Placental epithelial cell (primary cell): ENCODE measurements around the gene ORC2. TPM values are rescaled to one million over a fixed set of nuclear protein-coding genes. Genes with fewer than 3 reads are reported as not detected.

ENCODE experiments used
- small RNA-seq: library from RNA; depleted of rRNA; stranded (forward); fragments of <200 nt; gene quantifications from one replicate; pipeline ENCODE3, GENCODE V24; 2012
- total RNA-seq: library from RNA; depleted of rRNA; stranded (reverse); fragments of >200 nt; gene quantifications from 2 replicates; pipeline ENCODE4 v1.2.3, GENCODE V29; 2012

Gene ORC2
- 12.2 and 15.2 TPM in 2 replicates for total RNA-seq

DNA sequence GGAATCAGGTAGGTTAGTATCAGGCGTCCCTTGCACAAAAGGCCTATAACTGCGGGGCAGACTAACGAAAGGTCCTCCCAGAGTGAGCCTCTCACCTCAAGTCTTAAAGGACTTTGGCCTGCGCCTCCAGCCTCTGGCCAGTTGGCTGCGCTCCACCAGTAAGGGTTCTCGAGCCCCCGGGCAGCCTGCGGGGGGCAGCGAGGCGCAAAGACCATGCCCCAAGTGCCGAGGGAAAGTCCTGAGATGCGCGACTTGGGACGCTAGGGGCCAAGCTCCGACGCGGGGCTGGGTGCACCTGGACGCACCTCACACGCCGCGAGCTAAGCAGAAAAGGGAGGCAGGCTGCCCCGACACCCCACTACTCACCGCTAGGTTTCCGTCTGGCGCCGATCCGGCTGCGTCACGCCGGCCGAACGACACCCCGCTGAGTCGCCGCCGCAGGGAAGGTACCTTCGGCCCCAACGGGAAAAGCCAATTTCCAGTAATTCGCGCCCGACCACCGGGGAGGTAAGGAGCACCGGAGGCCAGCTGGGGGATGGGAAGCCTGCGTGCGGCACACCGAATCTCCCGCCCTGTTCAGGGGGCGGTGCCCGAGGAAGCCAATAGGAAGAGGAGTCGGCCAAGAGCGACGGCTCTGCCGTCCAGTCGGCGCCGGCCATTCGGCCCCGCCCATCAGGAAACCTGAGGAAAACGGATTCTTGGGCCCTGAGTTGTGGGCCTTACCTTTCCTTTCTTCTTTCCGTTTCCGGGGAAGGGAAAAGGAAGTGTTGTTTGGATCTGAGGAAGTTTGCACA, at the start of gene ORC2:
TSS of gene ORC2 (minus strand) at position 537 of the 794 bp plus-strand sequence. CDS start 5,537 bp downstream, outside the sequence.

DNA sequence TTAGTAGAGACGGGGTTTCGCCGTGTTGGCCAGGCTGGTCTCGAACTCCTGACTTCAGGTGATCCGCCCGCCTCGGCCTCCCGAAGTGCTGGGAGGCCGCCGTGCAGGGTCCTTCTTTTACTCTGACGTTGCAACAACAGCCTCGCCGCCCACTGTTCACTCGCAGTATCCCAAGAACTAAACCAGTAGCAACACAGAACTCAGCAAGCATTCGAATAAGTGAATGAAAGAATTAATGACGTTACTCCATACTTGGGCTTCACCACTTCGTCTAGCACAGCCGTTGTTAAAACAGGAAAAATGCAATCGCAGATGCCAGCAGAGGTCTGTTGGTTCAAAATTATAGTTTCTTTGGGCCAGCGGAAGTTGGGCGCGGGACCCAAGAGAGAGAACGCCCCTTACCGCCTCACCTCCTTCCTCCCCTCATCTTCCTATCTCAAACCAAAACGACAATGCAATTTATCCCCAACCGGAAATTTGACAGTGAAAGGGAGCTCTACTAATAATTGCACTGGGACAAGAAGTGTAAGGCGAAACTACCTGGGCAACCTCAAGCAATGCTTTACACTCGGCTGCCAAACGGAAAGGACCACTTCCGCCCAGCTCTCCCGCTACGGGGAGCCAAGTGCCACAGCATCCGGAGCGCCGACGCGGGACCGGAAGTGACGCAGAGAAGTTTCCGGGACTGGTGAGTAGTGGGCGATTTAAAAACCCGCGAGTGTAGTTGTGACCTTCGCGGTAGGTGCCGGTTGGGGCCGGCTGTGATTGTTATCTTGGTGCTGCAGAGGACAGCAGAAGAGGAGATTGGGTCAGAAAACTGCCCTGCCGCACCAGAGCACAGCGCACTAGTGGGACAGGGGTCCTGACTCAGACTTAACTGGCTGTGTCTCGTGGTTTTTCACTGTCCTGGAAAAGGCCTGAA, 74.5 kb downstream of the ORC2 start, which contains the start of the genes NIF3L1 and PPIL3:
TSS of gene NIF3L1 (plus strand) at position 668 of the 922 bp plus-strand sequence. CDS start 2,573 bp downstream, outside the sequence.
TSS of gene PPIL3 (minus strand) at position 374 of the 922 bp plus-strand sequence. CDS start 1,462 bp downstream, outside the sequence.

DNA sequence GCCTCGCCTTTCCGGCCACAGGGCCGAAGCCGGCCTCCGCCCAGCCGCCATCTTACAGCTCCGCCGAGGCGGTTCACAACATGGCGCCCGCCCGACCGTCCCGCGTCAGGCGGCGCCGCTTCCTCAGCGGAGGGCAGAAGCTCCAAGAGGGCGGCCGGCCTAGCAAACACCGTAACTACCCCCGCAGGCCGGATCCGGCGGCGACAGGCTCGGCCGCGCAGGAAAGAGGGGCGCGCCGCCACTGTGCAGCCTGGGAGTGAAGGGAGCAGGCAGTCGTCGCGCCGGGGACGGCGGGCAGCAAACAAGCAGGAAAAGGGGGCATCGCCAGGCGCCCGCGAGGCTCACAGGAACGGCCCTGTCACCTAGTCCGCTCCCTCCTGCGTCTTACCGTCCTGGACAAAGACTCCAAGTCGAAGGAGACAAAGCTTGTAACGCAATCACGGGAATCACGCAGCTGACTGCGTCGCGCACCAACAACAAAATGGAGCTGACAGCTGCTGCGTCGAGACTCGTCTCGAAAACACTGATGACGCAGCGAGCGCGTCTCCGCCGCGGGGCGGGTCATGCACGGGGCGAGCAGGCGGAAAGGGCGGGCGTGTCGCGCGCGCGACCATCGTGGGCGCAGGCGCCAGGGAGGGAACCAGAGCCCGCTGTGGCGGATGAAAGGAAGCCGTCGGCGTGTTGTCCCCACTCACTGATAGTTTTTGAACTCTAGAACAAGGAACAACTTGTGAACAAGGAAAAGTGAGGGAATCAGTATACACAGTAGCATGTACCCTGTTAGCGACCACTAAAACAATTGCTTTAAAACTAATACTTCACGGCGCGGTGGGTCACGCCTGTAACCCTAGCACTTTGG, 99.1 kb downstream of the ORC2 start, which contains the start of gene CLK1:
TSS of gene CLK1 (minus strand) at position 483 of the 859 bp plus-strand sequence. CDS start 2,796 bp downstream, outside the sequence.

Small RNA genes lying within 50 kb of the gene (small RNA-seq; reads per million reads assigned to genes)
- gene RF00019 (not detected), gene RNU6-312P (not detected), gene RNU6-762P (not detected)

Other genes starting within 250 kb of the ORC2 start
- gene BZW1, start 151.8 kb downstream of the ORC2 start, total RNA-seq: 358 and 599 TPM in 2 replicates
- 44.6 and 82.1 TPM in 2 replicates for gene CLK1, start 99.0 kb downstream of the ORC2 start, total RNA-seq
- 20.9 and 59.3 TPM in 2 replicates for gene PPIL3, start 74.6 kb downstream of the ORC2 start, total RNA-seq
- gene NIF3L1, start 74.3 kb downstream of the ORC2 start, total RNA-seq: 20.0 and 21.9 TPM in 2 replicates
- gene HYCC2, start 108.0 kb upstream of the ORC2 start, total RNA-seq: 7.5 and 10.1 TPM in 2 replicates
- 47.5 and 53.5 TPM in 2 replicates for gene NDUFB3, start 108.3 kb upstream of the ORC2 start, total RNA-seq
- 105 and 153 TPM in 2 replicates for gene CFLAR, start 152.5 kb upstream of the ORC2 start, total RNA-seq
- gene CASP10, start 219.5 kb upstream of the ORC2 start, total RNA-seq: 0.39 and 0.65 TPM in 2 replicates